ENCODE results near the gene OR1F1. TPM values are rescaled to one million over a fixed set of nuclear protein-coding genes. Genes with fewer than 3 reads are reported as not detected.
A peak's percentile ranks its signal among the peaks of the same experiment; 100 is the strongest.

The OR1F1 gene
- total RNA-seq, 1 donor from 2014 or later: not detected

DNA sequence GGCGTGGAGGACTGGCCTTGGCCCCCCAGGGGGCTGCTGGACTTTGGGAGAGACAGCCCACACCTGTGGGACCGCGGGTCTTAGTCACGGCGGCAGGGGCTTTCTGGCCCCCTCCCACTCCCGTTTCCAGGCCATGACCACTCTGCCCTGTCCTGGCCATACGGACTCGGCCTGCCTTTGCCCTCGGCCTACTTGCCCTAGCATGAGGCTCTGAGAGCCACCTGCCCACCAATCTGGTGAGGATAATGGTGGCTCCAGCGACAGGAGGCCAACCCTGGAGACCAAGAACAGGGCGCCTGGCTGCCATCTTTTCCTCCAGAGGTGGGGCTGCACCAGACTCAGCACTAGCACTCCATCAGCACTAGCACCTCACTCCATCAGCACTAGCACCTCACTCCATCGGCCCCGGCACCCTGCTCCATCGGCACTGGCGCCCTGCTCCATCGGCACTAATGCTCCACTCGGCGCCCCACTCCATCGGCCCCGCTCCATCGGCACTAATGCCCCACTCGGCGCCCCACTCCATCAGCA, 46.2 kb upstream of the OR1F1 start:
- FAIRE-seq (no peak), DNase-seq (ENCODE audit: low read depth) (no peak)
- no peak for TF ChIP-seq CTCF (IDR thresholded peaks at IDR 0.05; ENCODE audit: insufficient read depth, low read length, severe bottlenecking)
- Histone ChIP-seq H3K4me3 (ENCODE audit: low read depth, low read length) (no peak overlapping the region), H3K27me3 (ENCODE audit: control insufficient read depth, insufficient read depth, low read length) (no peaks in the 10 kb centered on the region), H3K36me3 (ENCODE audit: control insufficient read depth, insufficient read depth, low read length) (peaks cover 10% of the 10 kb centered on the region)

DNA sequence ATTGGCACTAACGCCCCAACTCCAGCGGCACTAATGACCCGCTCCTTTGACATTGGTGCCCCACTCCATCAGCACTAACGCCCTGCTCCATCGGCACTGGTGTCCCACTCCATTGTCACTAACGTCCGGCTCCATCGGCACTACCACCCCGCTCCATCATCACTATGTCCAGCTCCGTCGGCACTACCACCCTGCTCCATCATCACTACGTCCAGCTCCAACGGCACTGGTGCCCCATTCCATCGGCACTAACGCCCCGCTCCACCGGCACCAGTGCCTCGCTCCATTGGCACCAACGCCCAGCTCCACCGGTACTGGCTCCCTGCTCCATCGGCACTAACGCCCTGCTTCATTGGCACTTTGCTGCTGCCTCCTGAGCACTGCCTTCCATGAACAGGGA, 45.7 kb upstream of the OR1F1 start:
- peaks cover 10% of the 10 kb centered on the region for H3K36me3 ChIP-seq (ENCODE audit: control insufficient read depth, insufficient read depth, low read length)
- H3K4me3 ChIP-seq (ENCODE audit: low read depth, low read length): no peak overlapping the region
- DNase-seq (ENCODE audit: low read depth) (no peak), FAIRE-seq (no peak)
- H3K27me3 ChIP-seq (ENCODE audit: control insufficient read depth, insufficient read depth, low read length): no peaks in the 10 kb centered on the region
- TF ChIP-seq CTCF (IDR thresholded peaks at IDR 0.05; ENCODE audit: insufficient read depth, low read length, severe bottlenecking): no peak

DNA sequence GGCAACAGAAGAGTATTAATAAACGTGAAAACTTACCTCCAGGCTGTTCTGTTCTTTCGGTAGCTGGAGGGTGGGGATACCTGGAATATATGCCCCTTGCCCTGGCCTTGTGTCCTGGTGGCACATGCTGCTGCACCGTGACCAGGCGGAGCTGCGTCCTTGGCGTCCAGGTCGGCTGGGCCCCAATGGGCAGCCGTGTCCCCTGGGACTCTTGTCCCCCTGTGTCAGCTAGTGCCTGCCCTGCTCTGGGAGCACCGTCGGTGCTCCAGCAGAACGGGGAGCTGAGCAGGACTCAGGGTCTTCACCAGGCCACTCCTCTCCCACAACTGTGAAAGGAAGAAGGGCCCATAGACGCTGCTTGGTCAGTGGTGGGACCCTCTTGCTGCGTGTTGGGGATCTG, 45.2 kb upstream of the OR1F1 start:
- FAIRE-seq (no peak), DNase-seq (ENCODE audit: low read depth) (no peak)
- Histone ChIP-seq H3K4me3 (ENCODE audit: low read depth, low read length) (no peak overlapping the region), H3K36me3 (ENCODE audit: control insufficient read depth, insufficient read depth, low read length) (peaks cover 8% of the 10 kb centered on the region), H3K27me3 (ENCODE audit: control insufficient read depth, insufficient read depth, low read length) (no peaks in the 10 kb centered on the region)
- TF ChIP-seq CTCF (IDR thresholded peaks at IDR 0.05; ENCODE audit: insufficient read depth, low read length, severe bottlenecking): no peak

DNA sequence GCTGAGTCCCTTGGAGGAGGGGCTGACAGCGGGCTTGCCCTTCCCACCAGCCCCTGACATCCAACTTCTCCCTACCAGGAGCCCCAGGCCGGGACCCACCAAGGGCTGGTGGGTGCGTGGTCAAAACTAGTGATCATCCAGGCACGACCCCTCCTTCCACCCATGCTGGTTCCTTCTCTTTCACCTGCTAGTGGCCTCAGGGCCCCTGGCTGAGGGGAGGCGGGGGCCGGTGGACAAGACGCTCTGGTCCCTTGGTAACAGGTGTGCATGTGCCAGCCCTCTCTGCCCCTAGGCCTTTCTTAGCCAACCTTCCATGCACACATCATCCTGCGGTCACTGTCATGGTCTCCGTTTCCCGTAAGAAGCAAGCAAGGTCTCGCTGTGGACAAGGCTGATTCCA, 44.8 kb upstream of the OR1F1 start:
- Histone ChIP-seq H3K4me3 (ENCODE audit: low read depth, low read length) (no peak overlapping the region), H3K36me3 (ENCODE audit: control insufficient read depth, insufficient read depth, low read length) (peaks cover 8% of the 10 kb centered on the region), H3K27me3 (ENCODE audit: control insufficient read depth, insufficient read depth, low read length) (no peaks in the 10 kb centered on the region)
- TF ChIP-seq CTCF (IDR thresholded peaks at IDR 0.05; ENCODE audit: insufficient read depth, low read length, severe bottlenecking): no peak
- no peak for DNase-seq (ENCODE audit: low read depth)
- FAIRE-seq: peak; percentile 28

- no peak overlapping the region for H3K4me3 ChIP-seq (ENCODE audit: low read depth, low read length)
- peak; percentile 43 for FAIRE-seq
- no peak for DNase-seq (ENCODE audit: low read depth)
- no peak for TF ChIP-seq CTCF (IDR thresholded peaks at IDR 0.05; ENCODE audit: insufficient read depth, low read length, severe bottlenecking)
- H3K36me3 ChIP-seq (ENCODE audit: control insufficient read depth, insufficient read depth, low read length): peaks cover 8% of the 10 kb centered on the region
- no peaks in the 10 kb centered on the region for H3K27me3 ChIP-seq (ENCODE audit: control insufficient read depth, insufficient read depth, low read length)
These were observed 44.2 kb upstream of the OR1F1 start for GRCh38 chr16:3143598-3144320.
